ENCODE data around the gene DHRS9. TPM values are rescaled to one million over a fixed set of nuclear protein-coding genes. Genes with fewer than 3 reads are reported as not detected.
A peak's percentile ranks its signal among the peaks of the same experiment; 100 is the strongest.
"Not testable (repeated sequence)": the region's sequence is repeated elsewhere in the genome, so short reads cannot be mapped to it uniquely, and the experiment has no call there.

Gene DHRS9
- total RNA-seq, 2 experiments from 2014 or later: not detected

DNA sequence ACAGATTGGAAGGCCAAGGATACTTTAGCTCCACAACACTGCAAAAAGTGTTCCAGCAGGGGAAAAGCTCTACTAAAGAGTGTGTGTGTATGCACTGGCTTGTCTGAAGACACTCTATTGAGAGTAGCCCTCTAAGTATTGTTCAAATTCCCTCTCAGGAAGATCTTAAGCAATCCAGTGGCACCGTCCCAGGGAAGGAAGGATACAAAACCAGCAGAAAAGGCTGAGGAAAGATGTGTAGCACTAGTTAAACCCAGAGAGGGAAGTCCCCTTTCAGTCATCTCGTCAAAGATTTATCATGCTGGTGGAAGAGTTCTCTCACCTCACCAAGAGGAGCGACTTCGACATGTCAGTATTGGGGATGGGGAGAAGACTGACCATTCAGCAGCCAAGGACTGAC lies 50.5 kb downstream of the DHRS9 start:
- DNase-seq: no peak
- H3K27me3 Mint-ChIP-seq: peaks cover 15% of the 10 kb centered on the region
- no peak overlapping the region for H3K27ac Mint-ChIP-seq
- H3K4me1 Mint-ChIP-seq: peaks cover 1% of the 10 kb centered on the region
- peaks cover 2% of the 10 kb centered on the region for H3K9me3 Mint-ChIP-seq
- no peaks in the 10 kb centered on the region for H3K36me3 Mint-ChIP-seq
- H3K4me3 Mint-ChIP-seq: no peak overlapping the region

DNA sequence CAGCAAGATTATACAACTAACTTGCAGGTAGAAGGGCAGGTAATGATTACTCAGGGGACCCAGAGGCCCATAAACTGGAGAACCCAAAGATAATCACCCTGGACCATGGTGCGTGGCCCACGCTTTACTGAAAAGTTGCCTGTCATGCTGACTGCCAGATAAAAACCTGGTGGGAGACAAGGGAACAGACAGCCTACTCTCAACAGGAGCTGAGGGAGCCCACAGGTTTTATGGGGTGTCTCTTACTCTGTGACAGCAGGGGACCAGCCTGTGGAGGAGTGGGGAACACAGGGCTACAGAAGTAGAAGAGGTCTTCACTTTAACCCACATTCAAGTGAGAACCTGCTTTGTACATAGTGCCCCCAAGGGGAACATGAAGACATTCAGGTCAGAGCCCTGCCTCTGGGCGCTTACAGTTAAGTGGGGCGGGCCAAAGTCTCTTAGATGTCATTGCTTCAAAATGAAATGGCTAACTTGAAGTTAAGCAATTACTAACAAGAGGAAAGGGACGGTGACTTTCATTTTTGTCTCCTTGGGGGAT lies 60.4 kb downstream of the DHRS9 start:
- no peaks in the 10 kb centered on the region for H3K27me3 Mint-ChIP-seq
- no peaks in the 10 kb centered on the region for H3K36me3 Mint-ChIP-seq
- H3K4me1 Mint-ChIP-seq: no peaks in the 10 kb centered on the region
- no peak overlapping the region for H3K27ac Mint-ChIP-seq
- no peak for DNase-seq
- H3K4me3 Mint-ChIP-seq: no peak overlapping the region
- H3K9me3 Mint-ChIP-seq: no peaks in the 10 kb centered on the region

DNA sequence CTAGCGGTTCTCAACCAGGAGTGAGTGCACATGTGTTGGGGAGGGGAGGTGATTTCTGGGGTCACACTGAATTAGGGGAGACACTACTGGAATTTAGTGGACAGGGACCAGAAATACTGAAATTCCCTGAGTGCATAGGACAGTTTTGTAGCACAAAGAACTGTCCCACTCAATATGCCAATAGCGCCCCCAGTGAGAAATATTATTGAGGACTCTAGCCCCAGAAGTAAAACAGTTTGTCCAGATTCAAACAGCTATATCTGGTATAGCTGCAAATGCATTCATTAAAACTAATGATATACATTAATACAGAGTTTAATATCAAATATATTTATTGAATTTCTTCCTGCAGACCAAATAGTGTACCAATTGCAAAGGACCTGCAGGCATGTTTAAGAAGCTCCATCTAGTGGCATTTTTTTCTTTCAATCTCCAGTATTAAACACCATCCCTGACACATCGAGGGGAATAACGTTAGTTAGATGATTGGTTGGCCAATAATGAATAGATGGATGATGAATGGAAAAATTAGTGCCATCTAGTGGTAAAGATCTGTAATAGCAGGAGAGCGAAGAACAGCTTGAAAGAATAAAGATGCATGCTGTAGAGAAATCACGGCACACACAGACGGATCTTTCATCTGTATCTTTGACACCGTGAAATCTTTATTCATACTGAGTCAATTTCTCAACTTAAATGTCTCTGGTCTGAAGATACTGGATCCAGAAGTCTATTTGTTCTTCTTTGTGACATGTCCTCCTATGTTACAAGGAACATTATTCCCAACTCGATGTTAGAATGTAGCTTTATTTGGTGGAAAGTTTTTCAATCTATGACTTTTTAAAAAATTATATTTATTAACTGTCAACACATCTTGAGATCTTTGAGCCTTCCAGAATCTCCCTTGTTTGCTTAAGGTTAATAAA lies 62.5 kb downstream of the DHRS9 start:
- H3K9me3 Mint-ChIP-seq: no peaks in the 10 kb centered on the region
- H3K4me1 Mint-ChIP-seq: no peaks in the 10 kb centered on the region
- no peak for DNase-seq
- H3K27me3 Mint-ChIP-seq: no peaks in the 10 kb centered on the region
- H3K4me3 Mint-ChIP-seq: no peak overlapping the region
- no peak overlapping the region for H3K27ac Mint-ChIP-seq
- H3K36me3 Mint-ChIP-seq: no peaks in the 10 kb centered on the region

DNA sequence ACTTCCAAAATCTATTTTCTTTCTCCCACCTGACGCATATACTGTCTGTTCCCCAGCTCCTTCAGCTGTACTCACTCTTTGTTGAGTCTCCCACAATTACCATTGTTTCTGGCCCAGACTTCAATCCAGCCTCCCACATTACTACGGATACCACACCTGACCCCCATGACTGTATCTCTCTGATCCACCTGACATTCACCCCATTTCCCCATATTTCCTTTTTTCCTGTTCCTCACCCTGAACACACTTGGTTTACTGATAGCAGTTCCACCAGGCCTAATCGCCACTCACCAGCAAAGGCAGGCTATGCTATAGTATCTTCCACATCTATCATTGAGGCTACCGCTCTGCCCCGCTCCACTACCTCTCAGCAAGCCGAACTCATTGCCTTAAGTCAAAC lies 64.9 kb downstream of the DHRS9 start:
- not testable (repeated sequence) for H3K4me3 Mint-ChIP-seq, DNase-seq, H3K9me3 Mint-ChIP-seq, H3K27me3 Mint-ChIP-seq, H3K27ac Mint-ChIP-seq, H3K4me1 Mint-ChIP-seq, H3K36me3 Mint-ChIP-seq

DNA sequence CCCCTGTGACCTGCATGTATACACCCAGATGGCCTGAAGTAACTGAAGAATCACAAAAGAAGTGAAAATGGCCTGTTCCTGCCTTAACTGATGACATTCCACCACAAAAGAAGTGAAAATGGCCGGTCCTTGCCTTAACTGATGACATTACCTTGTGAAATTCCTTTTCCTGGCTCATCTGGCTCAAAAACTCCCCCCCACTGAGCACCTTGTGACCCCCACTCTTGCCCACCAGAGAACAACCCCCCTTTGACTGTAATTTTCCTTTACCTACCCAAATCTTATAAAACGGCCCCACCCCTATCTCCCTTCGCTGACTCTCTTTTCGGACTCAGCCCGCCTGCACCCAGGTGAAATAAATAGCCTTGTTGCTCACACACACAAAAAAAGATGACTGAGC lies 67.1 kb downstream of the DHRS9 start:
- H3K4me3 Mint-ChIP-seq, DNase-seq, H3K36me3 Mint-ChIP-seq, H3K4me1 Mint-ChIP-seq, H3K9me3 Mint-ChIP-seq, H3K27me3 Mint-ChIP-seq, H3K27ac Mint-ChIP-seq: not testable (repeated sequence)

DNA sequence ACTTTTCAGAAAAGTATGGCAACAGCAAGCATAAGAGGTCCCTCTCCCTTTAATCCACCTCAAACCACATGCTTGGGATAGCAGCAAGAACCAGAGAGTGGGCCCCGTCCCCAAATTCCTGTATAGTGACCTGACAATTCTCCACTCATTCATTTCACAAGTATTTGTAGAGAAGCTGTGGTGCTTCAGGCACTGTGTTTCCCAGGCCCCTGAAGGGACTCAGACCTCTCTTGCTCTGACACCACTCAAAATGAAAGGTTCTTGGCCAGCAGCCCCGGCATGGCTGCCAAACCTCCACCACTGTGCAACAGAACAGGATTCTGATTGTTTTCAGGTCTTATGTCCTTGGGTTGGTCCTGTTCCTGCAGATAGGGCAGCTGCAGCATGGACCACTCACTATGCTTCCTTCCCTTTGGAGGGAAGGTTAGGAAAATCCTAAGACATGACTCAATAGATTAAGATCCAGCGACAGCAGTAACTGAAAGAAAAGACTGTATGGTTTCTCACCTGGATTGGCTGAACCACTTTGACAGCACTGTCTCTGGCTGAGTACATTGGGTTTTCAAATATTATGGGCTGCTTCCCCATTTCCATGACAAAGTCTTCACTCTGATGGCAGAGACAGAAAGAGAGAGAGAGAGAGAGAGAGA lies 67.6 kb downstream of the DHRS9 start:
- Mint-ChIP-seq H3K4me1 (no peaks in the 10 kb centered on the region), H3K4me3 (no peak overlapping the region), H3K27ac (no peak overlapping the region), H3K36me3 (no peaks in the 10 kb centered on the region), H3K9me3 (no peaks in the 10 kb centered on the region), H3K27me3 (no peaks in the 10 kb centered on the region)
- DNase-seq: no peak

DNA sequence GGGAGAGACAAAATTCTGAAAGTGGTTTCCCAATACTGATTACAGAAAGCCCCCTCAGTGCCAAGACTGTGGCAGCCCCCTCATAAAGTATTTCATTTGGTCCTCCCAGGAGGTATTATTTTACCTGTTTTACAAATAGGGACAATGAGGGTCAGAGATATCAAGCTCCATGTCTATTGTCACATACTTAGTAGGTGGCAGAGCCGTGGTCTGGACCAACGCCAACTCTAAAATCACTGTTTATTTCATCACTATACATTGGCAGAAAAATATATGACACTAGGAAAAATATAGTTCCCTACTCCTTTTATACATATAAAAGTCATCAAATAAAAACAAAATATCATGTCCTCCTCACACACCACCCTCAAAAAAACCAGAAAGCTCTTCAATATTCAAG lies 68.6 kb downstream of the DHRS9 start:
- Mint-ChIP-seq H3K4me1 (no peaks in the 10 kb centered on the region), H3K9me3 (no peaks in the 10 kb centered on the region), H3K27me3 (no peaks in the 10 kb centered on the region), H3K4me3 (no peak overlapping the region), H3K36me3 (no peaks in the 10 kb centered on the region), H3K27ac (no peak overlapping the region)
- no peak for DNase-seq

DNA sequence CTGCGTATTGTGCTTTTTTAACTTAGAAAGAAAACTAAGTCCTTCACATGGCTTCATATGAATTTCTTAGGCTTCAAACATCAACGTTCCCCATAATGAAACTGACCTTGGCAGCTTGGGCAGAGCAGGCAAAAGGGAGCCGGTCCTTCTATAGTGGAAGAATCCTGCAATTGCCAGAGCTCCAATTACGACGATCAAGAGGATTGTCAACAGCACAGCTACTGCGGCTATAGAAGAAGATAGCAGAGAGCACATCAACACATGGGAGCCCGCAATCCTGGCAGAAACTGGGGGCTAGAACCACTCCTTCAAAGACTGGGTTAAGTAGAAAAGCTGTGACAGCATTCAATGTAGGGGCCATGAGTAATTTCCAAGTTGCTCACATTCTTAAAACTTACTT lies 69.8 kb downstream of the DHRS9 start:
- Mint-ChIP-seq H3K4me3 (no peak overlapping the region), H3K36me3 (no peaks in the 10 kb centered on the region), H3K27me3 (no peaks in the 10 kb centered on the region), H3K27ac (no peak overlapping the region), H3K4me1 (no peaks in the 10 kb centered on the region), H3K9me3 (no peaks in the 10 kb centered on the region)
- DNase-seq: no peak

DNA sequence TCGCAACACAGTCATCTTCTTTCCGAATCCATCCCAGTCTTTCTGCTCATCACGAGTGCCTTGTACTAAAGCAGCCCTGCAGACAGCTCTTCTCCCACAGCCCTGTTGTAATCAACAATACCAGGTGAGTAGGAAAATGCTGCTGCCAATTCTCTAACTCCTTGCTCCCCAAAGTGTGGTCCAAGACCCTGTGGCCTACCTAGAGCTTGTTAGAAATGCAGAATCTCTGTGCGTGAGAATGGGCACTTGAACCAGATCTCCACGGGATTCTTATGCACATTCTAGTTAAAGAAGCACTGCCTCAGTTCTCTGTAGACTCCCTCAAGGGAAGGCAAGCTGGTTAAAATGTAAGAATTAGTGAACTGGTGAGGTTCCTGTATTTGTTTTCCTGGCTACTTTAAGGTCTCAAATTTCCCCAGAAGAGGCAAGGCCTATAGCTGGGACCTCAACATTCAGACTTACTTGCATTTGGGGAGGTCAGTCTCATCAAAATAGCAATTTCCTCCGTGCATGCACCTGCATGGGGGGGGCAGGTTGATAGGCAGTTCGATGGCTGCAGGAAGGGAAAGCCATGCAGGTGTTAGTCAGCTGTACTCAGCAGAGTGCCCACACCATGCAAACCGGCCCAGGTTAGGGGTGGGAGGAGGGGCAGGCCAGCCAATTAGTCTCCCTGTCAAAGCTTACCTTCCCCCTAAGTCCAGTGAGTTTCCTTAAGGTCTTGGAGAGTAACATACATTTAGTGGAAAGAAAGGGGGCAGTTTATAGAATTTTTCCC lies 70.8 kb downstream of the DHRS9 start:
- no peaks in the 10 kb centered on the region for H3K27me3 Mint-ChIP-seq
- no peak for DNase-seq
- no peaks in the 10 kb centered on the region for H3K4me1 Mint-ChIP-seq
- H3K36me3 Mint-ChIP-seq: no peaks in the 10 kb centered on the region
- H3K4me3 Mint-ChIP-seq: no peak overlapping the region
- no peak overlapping the region for H3K27ac Mint-ChIP-seq
- H3K9me3 Mint-ChIP-seq: no peaks in the 10 kb centered on the region

DNA sequence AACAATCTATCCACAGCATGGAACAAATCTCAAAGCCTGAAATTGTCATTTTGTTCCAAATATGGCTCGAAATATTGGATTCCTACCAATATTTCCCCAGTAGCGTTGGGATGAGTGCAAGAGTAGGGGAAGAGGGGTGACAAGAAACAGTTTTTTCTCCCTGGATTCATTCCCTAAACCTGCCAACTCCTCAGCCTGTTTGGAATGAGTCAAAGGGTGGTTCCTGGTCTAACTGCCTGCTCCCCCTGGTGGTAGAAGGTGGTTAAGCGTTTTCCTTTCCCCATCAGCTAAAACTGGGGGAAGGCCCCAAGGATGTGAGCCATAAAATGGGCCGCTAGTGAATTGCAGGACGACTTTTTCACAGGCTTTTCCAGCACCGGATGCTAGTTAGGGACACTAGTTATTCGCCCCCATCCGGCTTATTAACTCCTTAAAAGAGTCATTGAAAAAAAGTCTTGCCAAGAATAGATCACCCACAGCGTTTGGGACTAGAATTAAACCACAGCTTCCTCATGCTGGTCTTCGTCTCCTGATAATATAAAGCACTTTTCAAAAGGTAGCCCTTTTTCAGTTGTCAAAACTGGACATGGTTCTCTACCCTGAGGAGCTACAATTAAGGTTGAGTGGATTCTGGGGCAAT lies 72.5 kb downstream of the DHRS9 start:
- Mint-ChIP-seq H3K9me3 (no peaks in the 10 kb centered on the region), H3K27ac (no peak overlapping the region), H3K4me1 (no peaks in the 10 kb centered on the region), H3K36me3 (no peaks in the 10 kb centered on the region), H3K4me3 (no peak overlapping the region), H3K27me3 (no peaks in the 10 kb centered on the region)
- peak; percentile 37 for DNase-seq

DNA sequence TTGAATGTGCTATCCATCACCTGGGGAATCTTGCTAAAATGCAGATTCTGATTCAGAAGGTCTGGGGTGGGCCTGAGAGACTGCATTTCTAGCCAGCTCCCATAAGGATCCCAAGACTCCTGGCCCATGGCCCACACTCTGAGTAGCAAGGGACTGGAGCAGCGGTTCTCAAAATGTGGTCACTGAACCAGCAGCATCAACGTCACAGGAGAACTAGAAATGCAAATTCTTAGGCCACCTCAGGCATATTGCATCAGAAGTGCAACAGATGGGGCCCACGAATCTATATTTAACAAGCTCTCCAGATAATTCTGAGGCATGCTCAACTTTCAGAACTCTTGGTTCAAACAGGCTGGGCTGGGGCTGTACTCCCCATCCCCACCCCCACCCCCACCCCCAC lies 74.6 kb downstream of the DHRS9 start:
- no peak overlapping the region for H3K4me3 Mint-ChIP-seq
- no peaks in the 10 kb centered on the region for H3K27me3 Mint-ChIP-seq
- no peak for DNase-seq
- H3K4me1 Mint-ChIP-seq: no peaks in the 10 kb centered on the region
- H3K9me3 Mint-ChIP-seq: no peaks in the 10 kb centered on the region
- no peaks in the 10 kb centered on the region for H3K36me3 Mint-ChIP-seq
- no peak overlapping the region for H3K27ac Mint-ChIP-seq

Other genes starting within 250 kb of the DHRS9 start
- 10 to 100 TPM; 33.7 to 37.1 TPM for gene SPC25, start 179.1 kb upstream of the DHRS9 start, total RNA-seq
- not detected for gene G6PC2, start 168.3 kb upstream of the DHRS9 start, total RNA-seq
- not detected for gene ABCB11, start 38.2 kb upstream of the DHRS9 start, total RNA-seq